Fibroblast of mammary gland (primary cell): Measurements from ENCODE around the gene PLOD2.
A peak's percentile ranks its signal among the peaks of the same experiment; 100 is the strongest.

Source experiments
- DNase-seq: peaks from one replicate; pipeline ENCODE4 v3.0.0-alpha.2; 2010; ENCODE audit warnings: low read depth
- H3K4me3 ChIP-seq: 2 replicates; pipeline ENCODE4 v1.5.1; 2011; ENCODE audit warnings: low read depth, mild to moderate bottlenecking, low read length, moderate library complexity; ENCODE audit not compliant: control insufficient read depth
- TF ChIP-seq, protein P1 (sequence below): conservative IDR thresholded peaks from 2 replicates; pipeline ENCODE4 v1.5.1; 2011; ENCODE audit warnings: low read depth, low read length, inconsistent platforms; ENCODE audit not compliant: control insufficient read depth, insufficient read depth

PLOD2 gene

DNA sequence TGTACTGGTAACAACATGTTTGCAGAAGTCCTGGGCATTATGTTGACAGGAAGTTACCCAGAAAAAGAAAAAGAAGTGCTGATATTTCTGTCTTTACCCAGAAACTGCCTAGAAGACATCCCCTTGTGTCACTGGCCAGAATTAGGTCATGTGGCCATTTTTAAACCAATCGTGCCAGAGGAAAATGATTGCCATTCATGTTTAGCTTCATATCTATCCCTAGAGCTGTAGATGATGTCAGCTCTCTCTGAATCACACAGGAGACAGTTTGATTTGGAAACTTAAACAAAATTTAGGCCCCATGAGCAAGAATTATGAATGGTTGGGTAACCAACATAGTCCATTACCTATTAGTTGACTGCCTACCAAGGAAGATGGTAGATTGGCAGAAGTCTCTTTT is 8.9 kb upstream of the PLOD2 start:
- H3K4me3 ChIP-seq, result no peak overlapping the region
- DNase-seq, result no peak
- TF ChIP-seq, protein P1, sequence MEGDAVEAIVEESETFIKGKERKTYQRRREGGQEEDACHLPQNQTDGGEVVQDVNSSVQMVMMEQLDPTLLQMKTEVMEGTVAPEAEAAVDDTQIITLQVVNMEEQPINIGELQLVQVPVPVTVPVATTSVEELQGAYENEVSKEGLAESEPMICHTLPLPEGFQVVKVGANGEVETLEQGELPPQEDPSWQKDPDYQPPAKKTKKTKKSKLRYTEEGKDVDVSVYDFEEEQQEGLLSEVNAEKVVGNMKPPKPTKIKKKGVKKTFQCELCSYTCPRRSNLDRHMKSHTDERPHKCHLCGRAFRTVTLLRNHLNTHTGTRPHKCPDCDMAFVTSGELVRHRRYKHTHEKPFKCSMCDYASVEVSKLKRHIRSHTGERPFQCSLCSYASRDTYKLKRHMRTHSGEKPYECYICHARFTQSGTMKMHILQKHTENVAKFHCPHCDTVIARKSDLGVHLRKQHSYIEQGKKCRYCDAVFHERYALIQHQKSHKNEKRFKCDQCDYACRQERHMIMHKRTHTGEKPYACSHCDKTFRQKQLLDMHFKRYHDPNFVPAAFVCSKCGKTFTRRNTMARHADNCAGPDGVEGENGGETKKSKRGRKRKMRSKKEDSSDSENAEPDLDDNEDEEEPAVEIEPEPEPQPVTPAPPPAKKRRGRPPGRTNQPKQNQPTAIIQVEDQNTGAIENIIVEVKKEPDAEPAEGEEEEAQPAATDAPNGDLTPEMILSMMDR, result no peak

DNA sequence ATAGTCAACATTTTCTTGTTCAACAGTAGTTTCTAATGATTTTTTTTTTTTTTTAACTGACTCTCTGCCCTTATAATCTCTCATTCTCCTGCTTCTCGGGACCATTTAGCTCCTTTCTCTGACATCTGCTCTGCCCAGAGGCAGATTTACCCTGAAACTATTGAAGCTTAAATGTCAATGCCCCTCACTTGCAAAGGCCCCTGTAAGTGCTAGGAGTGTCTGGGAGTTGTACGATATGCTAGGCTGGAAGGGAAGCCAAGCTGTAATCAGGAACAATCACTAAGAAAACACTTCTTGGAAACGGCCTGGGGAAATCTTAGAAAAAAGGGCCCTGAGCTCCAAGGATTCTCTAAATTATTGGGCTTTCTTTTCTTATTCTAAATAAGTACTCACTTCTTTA is 5.8 kb upstream of the PLOD2 start:
- TF ChIP-seq, protein P1, result no peak
- no peak overlapping the region for H3K4me3 ChIP-seq
- no peak for DNase-seq

DNA sequence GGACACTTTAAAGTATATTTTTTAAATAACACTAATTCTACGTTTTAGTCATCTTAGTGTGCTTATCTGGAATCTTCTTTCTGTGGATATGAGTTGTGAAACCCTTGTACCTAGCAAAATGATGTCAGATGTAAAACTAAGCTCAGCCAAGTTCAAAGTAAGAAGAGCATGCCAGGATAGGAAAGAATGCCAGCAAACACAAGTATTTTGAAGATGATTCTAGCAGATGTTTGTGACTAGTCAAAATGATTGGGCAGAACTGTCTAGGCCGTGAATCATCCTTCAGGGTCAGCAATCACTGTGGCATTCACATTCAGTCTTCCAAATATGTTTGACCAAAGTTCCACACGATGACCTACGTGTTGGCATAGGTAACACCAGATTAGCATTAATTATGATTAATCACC is 5.4 kb upstream of the PLOD2 start:
- TF ChIP-seq, protein P1, result no peak
- peak; percentile 97 for DNase-seq
- H3K4me3 ChIP-seq, result no peak overlapping the region

DNA sequence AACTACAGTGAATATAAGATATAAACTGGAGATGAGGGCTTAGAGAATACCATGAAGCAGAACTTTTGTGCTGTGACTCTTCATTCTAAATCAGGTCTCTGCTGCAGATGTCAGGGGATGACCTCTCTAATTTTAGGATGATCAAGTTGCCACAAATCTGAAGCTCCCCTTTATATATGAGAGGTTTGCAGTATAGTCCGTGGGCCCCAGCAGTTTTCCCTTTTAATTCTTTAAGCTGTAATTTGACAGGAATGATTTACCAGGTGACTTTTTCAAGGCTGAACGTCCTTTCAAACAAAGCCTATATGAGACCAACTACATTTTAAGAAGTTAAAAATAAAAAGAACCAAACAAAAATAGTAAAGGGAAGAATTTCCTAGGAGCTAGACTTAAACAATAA is 4.9 kb upstream of the PLOD2 start:
- DNase-seq, result no peak
- H3K4me3 ChIP-seq, result no peak overlapping the region
- TF ChIP-seq, protein P1, result no peak

DNA sequence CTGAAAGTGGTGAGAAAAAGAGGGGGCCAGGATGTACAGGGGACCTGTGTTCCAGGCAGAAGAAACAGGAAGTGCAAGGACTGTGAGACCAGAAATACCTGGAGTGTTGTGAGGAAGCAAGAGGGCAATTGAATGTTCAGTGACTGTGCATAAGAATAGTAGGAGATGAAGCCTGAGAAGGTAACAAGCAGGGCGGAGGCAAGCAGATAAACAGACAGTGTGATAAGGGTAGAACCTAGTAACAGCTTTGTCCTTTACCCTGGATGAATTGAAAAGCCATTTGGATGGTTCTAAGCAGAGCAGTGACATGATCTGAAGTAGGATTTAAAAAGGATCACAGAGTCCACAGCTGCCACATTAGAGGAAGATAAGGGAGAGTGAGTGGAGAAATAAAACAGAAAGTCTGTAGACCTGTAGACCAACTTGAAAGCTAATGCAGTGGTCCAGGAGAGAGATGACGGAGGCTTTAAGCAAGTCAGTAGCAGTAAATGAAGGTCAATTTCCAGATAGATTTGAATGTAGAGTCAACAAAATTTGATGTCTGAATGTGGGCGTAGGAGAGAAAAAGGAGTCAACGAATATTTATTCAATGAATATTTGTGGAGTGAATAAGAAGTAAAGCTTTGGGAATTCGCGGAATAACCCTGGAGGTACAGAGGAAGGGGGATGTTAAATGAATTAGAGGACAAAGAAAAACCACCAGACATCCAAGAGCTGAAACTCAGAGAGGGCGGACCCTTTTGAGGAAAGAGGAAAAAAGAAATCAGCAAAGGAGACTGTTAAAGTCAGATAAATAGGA is 4.2 kb upstream of the PLOD2 start:
- H3K4me3 ChIP-seq, result no peak overlapping the region
- DNase-seq, result peak; percentile 90
- TF ChIP-seq, protein P1, result no peak

DNA sequence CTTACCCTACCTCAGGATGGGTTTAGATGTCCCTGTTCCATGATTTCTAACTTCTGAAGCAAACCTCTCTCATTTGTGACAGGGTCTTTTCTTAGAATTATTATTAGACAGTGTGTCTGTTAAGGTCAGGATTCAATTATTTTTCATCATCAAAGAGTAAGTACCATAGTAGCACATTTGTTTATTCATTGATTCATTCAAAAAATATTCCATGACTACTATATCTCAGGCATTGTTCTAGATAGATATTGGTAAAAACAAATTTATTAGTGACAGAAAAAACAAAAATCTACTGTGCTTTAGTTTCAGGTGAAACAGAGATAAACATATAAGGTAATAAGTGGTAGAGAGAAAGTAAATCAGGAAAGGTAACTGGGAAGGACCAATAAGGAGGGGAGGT is 3.5 kb upstream of the PLOD2 start:
- TF ChIP-seq, protein P1, result no peak
- DNase-seq, result no peak
- no peak overlapping the region for H3K4me3 ChIP-seq
